ENCODE results near the gene CAMKK2. TPM values are rescaled to one million over a fixed set of nuclear protein-coding genes. Genes with fewer than 3 reads are reported as not detected.

The CAMKK2 gene
- total RNA-seq, 1 donor from 2014 or later, result 39.3 TPM

GRCh38 chr12:121297435-121297991, 1.0 kb upstream of the CAMKK2 start:
- DNase-seq (peak; percentile 74), ATAC-seq (peak; percentile 7)
- TF ChIP-seq CTCF (IDR thresholded peaks at IDR 0.05), result no peak
- peak overlapping the region; percentile 95 for H3K4me3 ChIP-seq
- intact Hi-C loops (cut with DNase I), result no loop called here
- no peaks in the 10 kb centered on the region for H3K9me3 ChIP-seq
- no peaks in the 10 kb centered on the region for H3K27me3 ChIP-seq
- H3K36me3 ChIP-seq, result no peaks in the 10 kb centered on the region
- peak overlapping the region; percentile 81 for H3K27ac ChIP-seq
- peaks cover 17% of the 10 kb centered on the region for H3K4me1 ChIP-seq

- H3K4me1 ChIP-seq, result peaks cover 17% of the 10 kb centered on the region
- ATAC-seq, result peak; percentile 45
- peak overlapping the region; percentile 84 for H3K27ac ChIP-seq
- H3K36me3 ChIP-seq, result no peaks in the 10 kb centered on the region
- intact Hi-C loops (cut with DNase I), result no loop called here
- H3K9me3 ChIP-seq, result no peaks in the 10 kb centered on the region
- peak; percentile 78 for DNase-seq
- peak overlapping the region; percentile 95 for H3K4me3 ChIP-seq
- TF ChIP-seq CTCF (IDR thresholded peaks at IDR 0.05), result no peak
- H3K27me3 ChIP-seq, result no peaks in the 10 kb centered on the region
These were observed 527 bp downstream of the CAMKK2 start for GRCh38 chr12:121295746-121296617.

DNA sequence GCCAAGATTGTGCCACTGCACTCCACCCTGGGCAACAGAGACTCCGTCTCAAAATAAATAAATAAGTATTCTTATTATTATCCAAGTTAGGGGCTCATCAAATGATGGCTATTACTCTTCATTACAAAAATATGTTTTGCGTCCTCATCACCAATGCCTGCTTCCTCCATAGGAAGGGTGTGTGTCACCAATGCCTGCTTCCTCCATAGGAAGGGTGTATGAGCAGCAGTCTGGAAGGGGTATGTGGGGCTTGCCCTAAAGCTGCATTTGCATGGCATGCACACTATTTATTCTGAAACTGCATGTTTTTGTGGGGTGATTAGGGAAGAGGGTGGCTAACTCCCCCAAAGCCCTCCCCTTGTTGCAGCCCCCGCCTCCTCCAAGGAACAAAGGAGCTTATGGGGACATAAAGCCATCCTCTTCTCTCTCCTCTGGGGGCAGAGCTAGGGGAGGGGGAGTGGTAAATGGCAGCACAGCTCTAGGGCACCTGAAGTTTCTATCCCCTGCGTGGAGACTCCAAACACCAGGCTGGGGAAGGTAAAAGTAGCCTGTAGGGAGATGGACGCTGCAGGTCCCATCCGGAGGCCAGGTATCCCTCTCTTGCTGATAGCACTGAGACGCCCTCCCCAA, 1.3 kb downstream of the CAMKK2 start:
- no peak for DNase-seq
- H3K36me3 ChIP-seq, result no peaks in the 10 kb centered on the region
- peaks cover 17% of the 10 kb centered on the region for H3K4me1 ChIP-seq
- no peak for TF ChIP-seq CTCF (IDR thresholded peaks at IDR 0.05)
- intact Hi-C loops (cut with DNase I), result no loop called here
- ATAC-seq, result no peak
- H3K27me3 ChIP-seq, result no peaks in the 10 kb centered on the region
- peak overlapping the region; percentile 84 for H3K27ac ChIP-seq
- H3K4me3 ChIP-seq, result peak overlapping the region; percentile 95
- H3K9me3 ChIP-seq, result no peaks in the 10 kb centered on the region

DNA sequence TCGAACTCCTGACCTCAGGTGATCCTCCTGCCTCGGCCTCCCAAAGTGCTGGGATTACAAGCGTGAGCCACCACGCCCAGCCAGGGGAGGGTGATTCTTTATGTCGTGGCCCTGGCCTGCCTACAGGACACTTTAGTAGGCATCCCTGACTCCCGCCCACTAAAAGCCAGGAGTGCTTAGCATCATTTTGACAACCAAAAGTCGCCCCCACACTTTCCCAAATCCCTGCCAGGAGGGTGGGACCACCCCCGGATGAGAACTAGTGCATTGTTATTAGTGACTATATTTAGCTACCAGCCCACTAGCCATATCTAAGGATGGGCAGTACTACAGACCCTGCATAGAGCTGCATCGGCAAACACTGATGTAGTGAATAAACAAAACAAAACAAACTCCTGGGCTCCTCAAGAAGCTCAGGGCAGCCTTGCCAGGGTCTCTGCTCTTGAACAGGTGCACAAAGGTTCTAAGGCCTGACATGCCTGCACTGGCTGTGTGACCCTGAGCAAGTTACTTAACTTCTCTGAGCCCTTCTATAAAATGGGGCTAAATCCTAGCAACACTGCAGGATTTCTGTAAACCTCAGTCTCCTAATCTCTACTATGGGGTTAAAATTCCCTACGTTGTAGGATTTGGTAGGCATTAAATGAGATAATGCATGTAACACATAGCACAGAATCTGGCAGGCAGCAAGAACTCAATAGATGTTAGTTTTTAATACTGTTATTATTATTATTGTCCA, 2.2 kb downstream of the CAMKK2 start:
- intact Hi-C loops (cut with DNase I), result no loop called here
- Histone ChIP-seq H3K9me3 (no peaks in the 10 kb centered on the region), H3K4me1 (peaks cover 20% of the 10 kb centered on the region), H3K27ac (no peak overlapping the region), H3K27me3 (no peaks in the 10 kb centered on the region), H3K36me3 (no peaks in the 10 kb centered on the region), H3K4me3 (peak overlapping the region; percentile 95)
- ATAC-seq, result no peak
- DNase-seq, result peak; percentile 12
- TF ChIP-seq CTCF (IDR thresholded peaks at IDR 0.05), result no peak

DNA sequence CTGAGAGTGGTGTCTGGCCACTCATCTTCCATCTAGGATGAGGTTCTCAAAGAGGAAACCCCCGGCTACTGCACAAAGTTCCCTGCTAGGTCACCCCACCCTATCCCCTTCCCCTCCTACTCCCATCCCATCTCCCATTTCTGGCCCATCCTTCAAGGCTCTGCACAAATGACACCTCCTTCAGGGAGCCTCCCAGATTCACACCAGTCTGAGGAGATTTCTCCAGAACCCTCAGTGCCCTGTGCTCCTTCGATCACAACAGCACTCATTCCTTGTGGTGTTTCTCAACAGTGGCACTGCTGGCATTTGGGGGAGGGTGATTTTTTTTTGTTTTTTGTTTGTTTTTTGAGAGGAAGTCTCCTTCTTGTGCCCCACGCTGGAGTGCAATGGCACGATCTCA, 2.9 kb downstream of the CAMKK2 start:
- Histone ChIP-seq H3K4me3 (no peak overlapping the region), H3K27me3 (no peaks in the 10 kb centered on the region), H3K4me1 (peaks cover 24% of the 10 kb centered on the region), H3K36me3 (no peaks in the 10 kb centered on the region), H3K9me3 (no peaks in the 10 kb centered on the region), H3K27ac (no peak overlapping the region)
- no peak for TF ChIP-seq CTCF (IDR thresholded peaks at IDR 0.05)
- no peak for DNase-seq
- intact Hi-C loops (cut with DNase I), result no loop called here
- ATAC-seq, result no peak
